Endodermal cell (in vitro differentiated cells): ENCODE measurements around the gene NRXN3. TPM values are rescaled to one million over a fixed set of nuclear protein-coding genes. Genes with fewer than 3 reads are reported as not detected.

Experiments used
- DNase-seq: peaks from one replicate; pipeline ENCODE4 v3.0.0-alpha.2; 2017
- H3K27ac ChIP-seq: 2 replicates; pipeline ENCODE4 v1.5.1; 2013; ENCODE audit warnings: mild to moderate bottlenecking, low read depth, low read length, moderate library complexity
- H3K27me3 ChIP-seq: 2 replicates; pipeline ENCODE4 v1.6.1; 2013; ENCODE audit warnings: mild to moderate bottlenecking, low read length, moderate library complexity; ENCODE audit not compliant: insufficient read depth, control insufficient read depth, poor library complexity, severe bottlenecking
- H3K36me3 ChIP-seq: 2 replicates; pipeline ENCODE4 v1.7.0; 2013; ENCODE audit warnings: mild to moderate bottlenecking, low read length, moderate library complexity; ENCODE audit not compliant: control insufficient read depth, insufficient read depth
- H3K4me1 ChIP-seq: one replicate; pipeline ENCODE4 v1.7.0; 2013; ENCODE audit warnings: low read length; ENCODE audit not compliant: control insufficient read depth, insufficient read depth
- H3K4me3 ChIP-seq: 2 replicates; pipeline ENCODE4 v1.5.1; 2013; ENCODE audit warnings: mild to moderate bottlenecking, low read length, moderate library complexity
- H3K9ac ChIP-seq: 2 replicates; pipeline ENCODE4 v1.6.1; 2013; ENCODE audit warnings: mild to moderate bottlenecking, low read length, moderate library complexity; ENCODE audit not compliant: poor library complexity, severe bottlenecking; ENCODE audit errors: extremely low read depth
- H3K9me3 ChIP-seq: 2 replicates; pipeline ENCODE4 v1.6.1; 2013; ENCODE audit warnings: mild to moderate bottlenecking, low read length, moderate library complexity; ENCODE audit not compliant: control insufficient read depth
- H3K27ac Mint-ChIP-seq: 2 replicates; pipeline ENCODE4 v1.8.0; 2020; ENCODE audit warnings: mixed read lengths
- H3K27me3 Mint-ChIP-seq: 2 replicates; pipeline ENCODE4 v1.8.0; 2021; ENCODE audit warnings: mild to moderate bottlenecking, mixed read lengths; ENCODE audit not compliant: insufficient read depth
- H3K36me3 Mint-ChIP-seq: 2 replicates; pipeline ENCODE4 v1.8.0; 2020; ENCODE audit warnings: low read depth, mixed read lengths
- H3K4me1 Mint-ChIP-seq: 2 replicates; pipeline ENCODE4 v1.8.0; 2020; ENCODE audit warnings: mixed read lengths
- H3K4me3 Mint-ChIP-seq: 2 replicates; pipeline ENCODE4 v1.8.0; 2020; ENCODE audit warnings: mild to moderate bottlenecking, moderate library complexity, mixed read lengths
- H3K9me3 Mint-ChIP-seq: 2 replicates; pipeline ENCODE4 v1.8.0; 2020; ENCODE audit warnings: mild to moderate bottlenecking, mixed read lengths
- WGBS, 2 experiments: methylation state at CpG; one replicate each; pipeline versions ENCODE4 v1.1.5 to v1.1.7; 2013; ENCODE audit warnings: missing lambda C conversion rate in 2 of 2, mixed read lengths in 1 of 2; ENCODE audit not compliant: insufficient coverage in 1 of 2, insufficient read length in 1 of 2; 5-methylcytosine and 5-hydroxymethylcytosine counted together
- total RNA-seq, 2 donors: library from RNA; stranded (reverse); fragmentation: NEBNext Ultra II Directional in 1 of 2; extraction: Animal tissue kit (Norgen Biotek cat#: 25700) in 1 of 2; gene quantifications; 2 replicates in 1 of 2; 3 replicates in 1 of 2; pipeline ENCODE4 v1.2.1, GENCODE V29; 2021
- TF ChIP-seq, protein P1 (sequence below): fragments of 200-600 bp; sonication (generic); conservative IDR thresholded peaks from 2 replicates; pipeline ENCODE4 v1.5.0; 2021; ENCODE audit warnings: antibody characterized with exemption, mild to moderate bottlenecking

NRXN3 gene
- total RNA-seq, 2 donors from 2014 or later = 20.9 to 21.4 TPM

DNA sequence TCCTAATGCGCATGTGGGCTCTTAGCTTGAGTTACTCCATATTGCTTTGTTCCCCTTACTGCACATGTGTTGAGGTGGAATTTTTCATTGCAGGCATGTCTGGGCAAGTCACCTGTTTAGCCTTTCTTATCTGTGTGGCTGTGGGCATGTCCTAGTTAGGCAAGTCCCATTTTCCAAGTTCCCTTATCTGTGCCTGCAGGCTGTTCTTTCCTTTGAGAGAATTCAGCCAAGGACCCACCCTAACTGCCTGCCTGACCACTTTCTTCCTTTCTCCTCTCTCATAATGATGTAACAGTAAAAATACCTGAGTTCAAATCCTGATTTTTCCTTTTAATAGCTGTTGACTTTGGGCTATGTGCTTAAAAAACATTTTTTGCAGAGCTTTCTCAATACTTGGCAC lies 870.6 kb downstream of the NRXN3 start:
- no peak overlapping the region for H3K9ac ChIP-seq
- WGBS, 2 experiments = 95% methylated on average over 1 of the region's 1 CpG; no CpG with 5 or more reads in 1 of the 2 experiments

GRCh38 chr14:79043194-79043889 lies 873.2 kb downstream of the NRXN3 start:
- peaks cover 3% of the 10 kb centered on the region for H3K4me1 Mint-ChIP-seq
- no peak overlapping the region for H3K4me3 ChIP-seq
- no peaks in the 10 kb centered on the region for H3K4me1 ChIP-seq
- H3K27ac Mint-ChIP-seq = no peak overlapping the region
- no peak for DNase-seq
- no peak overlapping the region for H3K9ac ChIP-seq
- H3K36me3 Mint-ChIP-seq = no peaks in the 10 kb centered on the region
- H3K9me3 ChIP-seq = peaks cover 16% of the 10 kb centered on the region
- H3K27ac ChIP-seq = no peak overlapping the region
- H3K9me3 Mint-ChIP-seq = peaks cover 15% of the 10 kb centered on the region
- TF ChIP-seq, protein P1, sequence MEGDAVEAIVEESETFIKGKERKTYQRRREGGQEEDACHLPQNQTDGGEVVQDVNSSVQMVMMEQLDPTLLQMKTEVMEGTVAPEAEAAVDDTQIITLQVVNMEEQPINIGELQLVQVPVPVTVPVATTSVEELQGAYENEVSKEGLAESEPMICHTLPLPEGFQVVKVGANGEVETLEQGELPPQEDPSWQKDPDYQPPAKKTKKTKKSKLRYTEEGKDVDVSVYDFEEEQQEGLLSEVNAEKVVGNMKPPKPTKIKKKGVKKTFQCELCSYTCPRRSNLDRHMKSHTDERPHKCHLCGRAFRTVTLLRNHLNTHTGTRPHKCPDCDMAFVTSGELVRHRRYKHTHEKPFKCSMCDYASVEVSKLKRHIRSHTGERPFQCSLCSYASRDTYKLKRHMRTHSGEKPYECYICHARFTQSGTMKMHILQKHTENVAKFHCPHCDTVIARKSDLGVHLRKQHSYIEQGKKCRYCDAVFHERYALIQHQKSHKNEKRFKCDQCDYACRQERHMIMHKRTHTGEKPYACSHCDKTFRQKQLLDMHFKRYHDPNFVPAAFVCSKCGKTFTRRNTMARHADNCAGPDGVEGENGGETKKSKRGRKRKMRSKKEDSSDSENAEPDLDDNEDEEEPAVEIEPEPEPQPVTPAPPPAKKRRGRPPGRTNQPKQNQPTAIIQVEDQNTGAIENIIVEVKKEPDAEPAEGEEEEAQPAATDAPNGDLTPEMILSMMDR = no peak
- no peak overlapping the region for H3K4me3 Mint-ChIP-seq
- 94 to 95% methylated on average over 6 to 7 of the region's 7 CpGs for WGBS, 2 experiments
- H3K27me3 Mint-ChIP-seq = no peaks in the 10 kb centered on the region
- no peaks in the 10 kb centered on the region for H3K27me3 ChIP-seq
- no peaks in the 10 kb centered on the region for H3K36me3 ChIP-seq

More for the DNA sequence above, 870.6 kb downstream of the NRXN3 start:
- Histone ChIP-seq H3K9me3 (peaks cover 16% of the 10 kb centered on the region), H3K4me1 (no peaks in the 10 kb centered on the region), H3K36me3 (no peaks in the 10 kb centered on the region), H3K4me3 (peak overlapping the region; percentile 7), H3K27me3 (no peaks in the 10 kb centered on the region), H3K27ac (no peak overlapping the region)
- TF ChIP-seq, protein P1 = no peak
- no peaks in the 10 kb centered on the region for H3K27me3 Mint-ChIP-seq
- no peak overlapping the region for H3K4me3 Mint-ChIP-seq
- H3K36me3 Mint-ChIP-seq = no peaks in the 10 kb centered on the region
- H3K4me1 Mint-ChIP-seq = peaks cover 3% of the 10 kb centered on the region
- H3K9me3 Mint-ChIP-seq = peaks cover 15% of the 10 kb centered on the region
- no peak overlapping the region for H3K27ac Mint-ChIP-seq
- no peak for DNase-seq

DNA sequence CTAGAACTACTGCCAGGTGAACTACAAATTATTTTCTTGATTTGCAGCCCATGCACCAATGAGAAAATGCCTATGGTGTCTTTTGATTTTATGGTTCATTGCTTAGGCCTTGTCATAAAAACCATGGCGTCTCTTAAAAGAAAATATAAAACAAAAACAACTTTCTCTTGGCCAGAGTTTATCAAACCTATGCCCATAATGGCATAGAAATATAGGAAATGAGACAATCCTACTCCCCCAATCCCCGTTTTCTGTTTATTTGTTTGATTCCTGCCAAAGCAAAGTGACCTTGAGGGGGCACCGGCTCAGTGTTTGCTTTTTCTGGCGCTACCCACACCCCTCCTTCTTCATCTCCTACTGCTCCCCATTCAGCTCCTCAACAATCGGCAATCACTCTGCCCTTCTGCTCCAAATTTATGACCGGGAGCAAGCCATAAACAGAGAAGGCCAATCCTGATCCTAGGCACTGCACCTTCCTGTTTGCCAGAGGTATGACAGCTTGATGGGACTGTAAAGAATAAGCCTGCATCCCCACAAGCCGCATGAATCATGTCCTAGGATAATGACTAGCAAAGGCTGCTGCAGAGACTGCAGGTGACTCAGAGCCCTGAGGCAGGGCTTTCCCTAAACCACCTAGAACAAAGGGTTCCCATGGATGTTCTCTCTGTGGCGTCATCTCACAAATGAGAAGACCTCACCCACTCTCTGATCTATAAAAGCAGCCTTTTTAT lies 874.9 kb downstream of the NRXN3 start:
- Mint-ChIP-seq H3K4me1 (peaks cover 3% of the 10 kb centered on the region), H3K36me3 (no peaks in the 10 kb centered on the region), H3K4me3 (no peak overlapping the region), H3K27ac (no peak overlapping the region), H3K9me3 (peaks cover 12% of the 10 kb centered on the region), H3K27me3 (no peaks in the 10 kb centered on the region)
- peaks cover 13% of the 10 kb centered on the region for H3K9me3 ChIP-seq
- no peaks in the 10 kb centered on the region for H3K36me3 ChIP-seq
- H3K4me3 ChIP-seq = no peak overlapping the region
- no peak overlapping the region for H3K27ac ChIP-seq
- whole genome bisulfite sequencing, 2 experiments = 86 to 88% methylated on average over 4 to 8 of the region's 8 CpGs
- H3K9ac ChIP-seq = no peak overlapping the region
- H3K4me1 ChIP-seq = no peaks in the 10 kb centered on the region
- no peaks in the 10 kb centered on the region for H3K27me3 ChIP-seq
- DNase-seq = peak; percentile 59
- TF ChIP-seq, protein P1 = no peak
